Brain microvascular endothelial cell (primary cell): ENCODE measurements around the gene LRRC37B.
"Not testable (repeated sequence)": the region's sequence is repeated elsewhere in the genome, so short reads cannot be mapped to it uniquely, and the experiment has no call there.

Source experiments
- DNase-seq: peaks from one replicate; pipeline ENCODE4 v3.0.0-alpha.2; 2020
- H3K27ac ChIP-seq: fragments of 250-450 bp; sonication (Bioruptor Pico); 2 replicates; pipeline ENCODE4 v1.5.1; 2020; ENCODE audit warnings: mild to moderate bottlenecking, moderate library complexity
- H3K27me3 ChIP-seq: fragments of 250-450 bp; sonication (Bioruptor Pico); replicated peaks from 2 replicates; pipeline ENCODE4 v1.5.1; 2020; ENCODE audit warnings: mild to moderate bottlenecking
- H3K36me3 ChIP-seq: fragments of 250-450 bp; sonication (Bioruptor Pico); replicated peaks from 2 replicates; pipeline ENCODE4 v1.5.1; 2020; ENCODE audit warnings: mild to moderate bottlenecking
- H3K4me3 ChIP-seq: 2 replicates; pipeline ENCODE4 v1.5.1; 2011; ENCODE audit warnings: low read depth, mild to moderate bottlenecking, control low read depth, low read length, moderate library complexity
- CTCF ChIP-seq: IDR thresholded peaks from 2 replicates; pipeline ENCODE4 v1.5.1; 2011; ENCODE audit warnings: low read depth, mild to moderate bottlenecking, moderate library complexity, low read length, control low read depth, inconsistent platforms; ENCODE audit errors: missing control alignments
- in situ Hi-C: cut with HindIII; loops from 2 replicates; pipeline ENCODE4 v1.10.0; 2017; ENCODE audit warnings: low sequenced_read_pairs, low pct_ligation_motif_present

Gene LRRC37B

GRCh38 chr17:32019228-32019627 lies 12.0 kb downstream of the LRRC37B start:
- Histone ChIP-seq H3K36me3 (peaks cover 2% of the 10 kb centered on the region), H3K4me3 (no peak overlapping the region), H3K27ac (no peak overlapping the region), H3K27me3 (no peaks in the 10 kb centered on the region)
- no peak for DNase-seq
- in situ Hi-C loops = loop anchor here (25.0 kb wide), 1 partner anchor 118 kb away; the partner anchor contains the start of gene RHOT1
- TF ChIP-seq CTCF = no peak

- in situ Hi-C loops = loop anchor here (25.0 kb wide), 1 partner anchor 116 kb away; the partner anchor contains the start of gene RHOT1
- peaks cover 2% of the 10 kb centered on the region for H3K36me3 ChIP-seq
- no peak overlapping the region for H3K4me3 ChIP-seq
- H3K27ac ChIP-seq = no peak overlapping the region
- DNase-seq = no peak
- H3K27me3 ChIP-seq = no peaks in the 10 kb centered on the region
- no peak for TF ChIP-seq CTCF
Observed at GRCh38 chr17:32020943-32021614, 13.9 kb downstream of the LRRC37B start.

- TF ChIP-seq CTCF = no peak
- no peak overlapping the region for H3K27ac ChIP-seq
- H3K27me3 ChIP-seq = no peaks in the 10 kb centered on the region
- no peak for DNase-seq
- in situ Hi-C loops = loop anchor here (25.0 kb wide), 1 partner anchor 116 kb away; the partner anchor contains the start of gene RHOT1
- H3K4me3 ChIP-seq = no peak overlapping the region
- peaks cover 2% of the 10 kb centered on the region for H3K36me3 ChIP-seq
Observed at GRCh38 chr17:32021615-32021955, 14.4 kb downstream of the LRRC37B start.

GRCh38 chr17:32022554-32022953 lies 15.4 kb downstream of the LRRC37B start:
- not testable (repeated sequence) for H3K27ac ChIP-seq, H3K27me3 ChIP-seq, H3K36me3 ChIP-seq, DNase-seq, H3K4me3 ChIP-seq
- in situ Hi-C loops = loop anchor here (25.0 kb wide), 1 partner anchor 115 kb away; the partner anchor contains the start of gene RHOT1

GRCh38 chr17:32027271-32027670 lies 20.1 kb downstream of the LRRC37B start:
- in situ Hi-C loops, H3K27ac ChIP-seq, H3K36me3 ChIP-seq, H3K4me3 ChIP-seq, DNase-seq, H3K27me3 ChIP-seq: not testable (repeated sequence)

GRCh38 chr17:32033223-32033622 lies 26.0 kb downstream of the LRRC37B start:
- peaks cover 11% of the 10 kb centered on the region for H3K36me3 ChIP-seq
- no peak overlapping the region for H3K27ac ChIP-seq
- no peak for TF ChIP-seq CTCF
- H3K27me3 ChIP-seq = no peaks in the 10 kb centered on the region
- DNase-seq = no peak
- in situ Hi-C loops = no loop called here
- H3K4me3 ChIP-seq = no peak overlapping the region

GRCh38 chr17:32033812-32034211 lies 26.6 kb downstream of the LRRC37B start:
- H3K36me3 ChIP-seq = peaks cover 11% of the 10 kb centered on the region
- H3K4me3 ChIP-seq, H3K27me3 ChIP-seq, DNase-seq, H3K27ac ChIP-seq, in situ Hi-C loops: not testable (repeated sequence)

- H3K27ac ChIP-seq, DNase-seq, H3K4me3 ChIP-seq, H3K36me3 ChIP-seq, H3K27me3 ChIP-seq, in situ Hi-C loops: not testable (repeated sequence)
Observed at GRCh38 chr17:32040246-32040645, 33.1 kb downstream of the LRRC37B start.

GRCh38 chr17:32041306-32041875 lies 34.2 kb downstream of the LRRC37B start:
- H3K27me3 ChIP-seq, in situ Hi-C loops, DNase-seq, H3K4me3 ChIP-seq, H3K36me3 ChIP-seq, H3K27ac ChIP-seq: not testable (repeated sequence)

- H3K4me3 ChIP-seq, H3K27ac ChIP-seq, DNase-seq, in situ Hi-C loops, H3K27me3 ChIP-seq, H3K36me3 ChIP-seq: not testable (repeated sequence)
Observed at GRCh38 chr17:32042266-32042665, 35.1 kb downstream of the LRRC37B start.
